HUES6 (cell line): Measurements from ENCODE around the gene SELENOM.
A peak's percentile ranks its signal among the peaks of the same experiment; 100 is the strongest.

Experiments
- H3K27ac ChIP-seq: 2 replicates; pipeline ENCODE4 v1.7.0; 2013; ENCODE audit warnings: low read depth, mild to moderate bottlenecking, low read length, inconsistent platforms
- H3K27me3 ChIP-seq: 2 replicates; pipeline ENCODE4 v1.6.1; 2013; ENCODE audit warnings: low read length; ENCODE audit not compliant: control insufficient read depth, insufficient read depth
- H3K36me3 ChIP-seq: 2 replicates; pipeline ENCODE4 v1.6.1; 2013; ENCODE audit warnings: low read length; ENCODE audit not compliant: control insufficient read depth, insufficient read depth
- H3K4me1 ChIP-seq: 2 replicates; pipeline ENCODE4 v1.6.1; 2013; ENCODE audit warnings: low read length; ENCODE audit not compliant: control insufficient read depth, insufficient read depth
- H3K4me3 ChIP-seq: 2 replicates; pipeline ENCODE4 v1.5.1; 2013; ENCODE audit warnings: low read depth, low read length
- H3K9ac ChIP-seq: one replicate; pipeline ENCODE4 v1.6.1; 2013; ENCODE audit warnings: mild to moderate bottlenecking, low read length
- H3K9me3 ChIP-seq: 2 replicates; pipeline ENCODE4 v1.6.1; 2013; ENCODE audit warnings: low read depth, low read length; ENCODE audit not compliant: control insufficient read depth, insufficient read depth

The SELENOM gene

GRCh38 chr22:31107178-31107893, at the start of gene SELENOM:
Gene SELENOM (minus strand): TSS chr22:31107568. CDS start chr22:31107505, 63 bp downstream.
- Histone ChIP-seq H3K4me1 (peaks cover 12% of the 10 kb centered on the region; the same call in 1 of the 2 replicates), H3K27me3 (peaks cover 23% of the 10 kb centered on the region), H3K36me3 (no peaks in the 10 kb centered on the region), H3K27ac (no peak within 1 kb of the TSS), H3K9me3 (no peaks in the 10 kb centered on the region), H3K9ac (peak within 1 kb of the TSS; percentile 50), H3K4me3 (peak within 1 kb of the TSS; percentile 89)

- H3K9ac ChIP-seq: no peak overlapping the region
- H3K36me3 ChIP-seq: no peaks in the 10 kb centered on the region
- H3K27ac ChIP-seq: no peak overlapping the region
- no peaks in the 10 kb centered on the region for H3K4me1 ChIP-seq
- H3K27me3 ChIP-seq: peaks cover 31% of the 10 kb centered on the region
- H3K9me3 ChIP-seq: no peaks in the 10 kb centered on the region
- H3K4me3 ChIP-seq: no peak overlapping the region
Measured at GRCh38 chr22:31155422-31155821, 48.1 kb upstream of the SELENOM start.

GRCh38 chr22:31154975-31155374, 47.6 kb upstream of the SELENOM start:
- Histone ChIP-seq H3K36me3 (no peaks in the 10 kb centered on the region), H3K9ac (no peak overlapping the region), H3K4me1 (no peaks in the 10 kb centered on the region), H3K27me3 (peaks cover 31% of the 10 kb centered on the region), H3K9me3 (no peaks in the 10 kb centered on the region), H3K4me3 (no peak overlapping the region), H3K27ac (no peak overlapping the region)

- no peak overlapping the region for H3K9ac ChIP-seq
- no peaks in the 10 kb centered on the region for H3K9me3 ChIP-seq
Measured at GRCh38 chr22:31153357-31153756, 46.0 kb upstream of the SELENOM start.

GRCh38 chr22:31151872-31152271, 44.5 kb upstream of the SELENOM start:
- H3K27ac ChIP-seq: no peak overlapping the region
- no peaks in the 10 kb centered on the region for H3K36me3 ChIP-seq
- peaks cover 6% of the 10 kb centered on the region; the same call in 1 of the 2 replicates for H3K4me1 ChIP-seq
- no peaks in the 10 kb centered on the region for H3K9me3 ChIP-seq
- H3K27me3 ChIP-seq: peaks cover 7% of the 10 kb centered on the region
- H3K4me3 ChIP-seq: no peak overlapping the region
- no peak overlapping the region for H3K9ac ChIP-seq

More at GRCh38 chr22:31153357-31153756, 46.0 kb upstream of the SELENOM start:
- no peak overlapping the region for H3K27ac ChIP-seq
- H3K4me1 ChIP-seq: peaks cover 5% of the 10 kb centered on the region; the same call in 1 of the 2 replicates
- peaks cover 21% of the 10 kb centered on the region for H3K27me3 ChIP-seq
- no peaks in the 10 kb centered on the region for H3K36me3 ChIP-seq
- no peak overlapping the region for H3K4me3 ChIP-seq

- H3K9ac ChIP-seq: no peak overlapping the region
- H3K4me3 ChIP-seq: no peak overlapping the region
- H3K27ac ChIP-seq: no peak overlapping the region
- no peaks in the 10 kb centered on the region for H3K9me3 ChIP-seq
- no peaks in the 10 kb centered on the region for H3K36me3 ChIP-seq
- peaks cover 6% of the 10 kb centered on the region; the same call in 1 of the 2 replicates for H3K4me1 ChIP-seq
- no peaks in the 10 kb centered on the region; the same call in 1 of the 2 replicates for H3K27me3 ChIP-seq
Measured at GRCh38 chr22:31150615-31151014, 43.2 kb upstream of the SELENOM start.

GRCh38 chr22:31148953-31149627, 41.7 kb upstream of the SELENOM start:
- Histone ChIP-seq H3K4me1 (peaks cover 6% of the 10 kb centered on the region; the same call in 1 of the 2 replicates), H3K27me3 (no peaks in the 10 kb centered on the region; the same call in 1 of the 2 replicates), H3K36me3 (no peaks in the 10 kb centered on the region), H3K4me3 (no peak overlapping the region), H3K9ac (no peak overlapping the region), H3K27ac (no peak overlapping the region), H3K9me3 (peaks cover 6% of the 10 kb centered on the region; the same call in 1 of the 2 replicates)

GRCh38 chr22:31148488-31148887, 41.1 kb upstream of the SELENOM start:
- no peak overlapping the region for H3K27ac ChIP-seq
- peaks cover 3% of the 10 kb centered on the region; the same call in 1 of the 2 replicates for H3K27me3 ChIP-seq
- H3K4me3 ChIP-seq: no peak overlapping the region
- H3K9me3 ChIP-seq: peaks cover 6% of the 10 kb centered on the region; the same call in 1 of the 2 replicates
- H3K9ac ChIP-seq: no peak overlapping the region
- H3K4me1 ChIP-seq: peaks cover 6% of the 10 kb centered on the region; the same call in 1 of the 2 replicates
- no peaks in the 10 kb centered on the region for H3K36me3 ChIP-seq

- Histone ChIP-seq H3K4me3 (no peak overlapping the region), H3K36me3 (no peaks in the 10 kb centered on the region), H3K27ac (no peak overlapping the region), H3K4me1 (peaks cover 20% of the 10 kb centered on the region), H3K9me3 (peaks cover 6% of the 10 kb centered on the region; the same call in 1 of the 2 replicates), H3K27me3 (peaks cover 3% of the 10 kb centered on the region; the same call in 1 of the 2 replicates), H3K9ac (no peak overlapping the region)
Measured at GRCh38 chr22:31144223-31144622, 36.9 kb upstream of the SELENOM start.

- Histone ChIP-seq H3K36me3 (no peaks in the 10 kb centered on the region), H3K9me3 (peaks cover 6% of the 10 kb centered on the region; the same call in 1 of the 2 replicates), H3K4me1 (peaks cover 23% of the 10 kb centered on the region), H3K4me3 (no peak overlapping the region), H3K27ac (no peak overlapping the region), H3K9ac (no peak overlapping the region), H3K27me3 (peaks cover 3% of the 10 kb centered on the region; the same call in 1 of the 2 replicates)
Measured at GRCh38 chr22:31143537-31143936, 36.2 kb upstream of the SELENOM start.

GRCh38 chr22:31143038-31143437, 35.7 kb upstream of the SELENOM start:
- H3K27me3 ChIP-seq: peaks cover 3% of the 10 kb centered on the region; the same call in 1 of the 2 replicates
- no peak overlapping the region for H3K9ac ChIP-seq
- H3K4me1 ChIP-seq: peaks cover 20% of the 10 kb centered on the region
- H3K36me3 ChIP-seq: 0 out of 2 replicates have a peak, but pooled peaks cover 3% of the 10 kb centered on the region
- no peak overlapping the region for H3K4me3 ChIP-seq
- H3K27ac ChIP-seq: no peak overlapping the region
- peaks cover 6% of the 10 kb centered on the region; the same call in 1 of the 2 replicates for H3K9me3 ChIP-seq
